Measurements from ENCODE around the gene DNMT3A.

Gene DNMT3A

GRCh38 chr2:25338401-25338800, 3.3 kb downstream of the DNMT3A start:
- Histone ChIP-seq H3K4me3 (ENCODE audit: low read depth in 1 of 5, low read length in 5 of 5) (no peak overlapping the region), H3K27me3 (ENCODE audit: control insufficient read depth in 5 of 5, insufficient read depth in 4 of 5, low read length in 5 of 5) (no peaks in the 10 kb centered on the region), H3K9me3 (ENCODE audit: control insufficient read depth in 5 of 5, low read length in 5 of 5) (no peaks in the 10 kb centered on the region), H3K4me1 (ENCODE audit: control insufficient read depth in 5 of 5, insufficient read depth in 5 of 5, low read length in 5 of 5) (peaks cover 0 to 54% (median 31%) of the 10 kb centered on the region in 5 donors), H3K36me3 (ENCODE audit: control insufficient read depth in 5 of 5, insufficient read depth in 5 of 5, low read length in 5 of 5) (no peaks in the 10 kb centered on the region), H3K9ac (ENCODE audit: low read length in 5 of 5) (no peak overlapping the region), H3K27ac (ENCODE audit: low read depth, low read length) (no peak overlapping the region)

DNA sequence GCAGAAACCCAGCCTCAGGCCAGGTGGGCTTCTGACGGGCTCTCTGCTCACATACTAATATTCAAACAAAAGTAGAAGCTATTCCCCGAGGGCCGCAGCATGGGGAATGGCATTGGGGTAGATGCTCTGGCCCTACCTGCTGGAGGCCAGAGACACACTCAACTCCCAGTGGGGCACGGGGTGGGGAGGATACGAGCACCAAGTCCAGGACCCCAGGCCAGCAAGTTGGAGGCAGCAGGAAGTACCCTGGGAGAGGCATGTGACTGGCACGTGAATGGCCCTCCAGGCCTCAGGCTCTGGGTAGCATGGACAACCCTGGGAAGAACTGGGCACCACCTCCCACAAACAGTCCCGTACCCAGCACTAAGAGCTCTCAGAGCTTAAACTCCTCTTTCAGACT, 3.8 kb downstream of the DNMT3A start:
- Histone ChIP-seq H3K27me3 (ENCODE audit: control insufficient read depth in 5 of 5, insufficient read depth in 4 of 5, low read length in 5 of 5) (no peaks in the 10 kb centered on the region), H3K27ac (ENCODE audit: low read depth, low read length) (no peak overlapping the region), H3K9me3 (ENCODE audit: control insufficient read depth in 5 of 5, low read length in 5 of 5) (no peaks in the 10 kb centered on the region), H3K36me3 (ENCODE audit: control insufficient read depth in 5 of 5, insufficient read depth in 5 of 5, low read length in 5 of 5) (no peaks in the 10 kb centered on the region), H3K9ac (ENCODE audit: low read length in 5 of 5) (no peak overlapping the region), H3K4me1 (ENCODE audit: control insufficient read depth in 5 of 5, insufficient read depth in 5 of 5, low read length in 5 of 5) (peaks cover 0 to 54% (median 31%) of the 10 kb centered on the region in 5 donors), H3K4me3 (ENCODE audit: low read depth in 1 of 5, low read length in 5 of 5) (no peak overlapping the region)

DNA sequence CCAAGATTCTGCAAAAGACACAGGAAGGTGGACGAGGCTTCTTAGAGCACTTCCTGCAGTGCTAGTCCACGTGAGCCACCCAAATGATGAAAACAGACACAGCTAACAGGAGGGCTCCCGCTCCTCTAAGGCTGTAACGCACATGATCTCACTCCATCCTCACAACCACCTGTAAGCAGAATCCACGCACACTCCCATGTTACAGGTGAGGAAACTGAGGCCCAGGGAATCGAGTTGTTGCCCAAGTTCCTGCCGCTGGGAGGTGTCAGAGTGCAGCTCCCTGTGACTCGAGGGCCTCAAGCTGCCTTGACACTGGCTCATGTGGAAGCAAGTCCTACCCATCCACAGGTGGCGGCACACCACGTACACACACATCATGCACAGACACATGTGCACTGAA, 4.4 kb downstream of the DNMT3A start:
- no peak overlapping the region for H3K9ac ChIP-seq (ENCODE audit: low read length in 5 of 5)
- H3K4me3 ChIP-seq (ENCODE audit: low read depth in 1 of 5, low read length in 5 of 5): no peak overlapping the region
- no peaks in the 10 kb centered on the region for H3K36me3 ChIP-seq (ENCODE audit: control insufficient read depth in 5 of 5, insufficient read depth in 5 of 5, low read length in 5 of 5)
- H3K27ac ChIP-seq (ENCODE audit: low read depth, low read length): no peak overlapping the region
- H3K4me1 ChIP-seq (ENCODE audit: control insufficient read depth in 5 of 5, insufficient read depth in 5 of 5, low read length in 5 of 5): peaks cover 0 to 49% (median 27%) of the 10 kb centered on the region in 5 donors
- H3K9me3 ChIP-seq (ENCODE audit: control insufficient read depth in 5 of 5, low read length in 5 of 5): no peaks in the 10 kb centered on the region
- H3K27me3 ChIP-seq (ENCODE audit: control insufficient read depth in 5 of 5, insufficient read depth in 4 of 5, low read length in 5 of 5): no peaks in the 10 kb centered on the region

DNA sequence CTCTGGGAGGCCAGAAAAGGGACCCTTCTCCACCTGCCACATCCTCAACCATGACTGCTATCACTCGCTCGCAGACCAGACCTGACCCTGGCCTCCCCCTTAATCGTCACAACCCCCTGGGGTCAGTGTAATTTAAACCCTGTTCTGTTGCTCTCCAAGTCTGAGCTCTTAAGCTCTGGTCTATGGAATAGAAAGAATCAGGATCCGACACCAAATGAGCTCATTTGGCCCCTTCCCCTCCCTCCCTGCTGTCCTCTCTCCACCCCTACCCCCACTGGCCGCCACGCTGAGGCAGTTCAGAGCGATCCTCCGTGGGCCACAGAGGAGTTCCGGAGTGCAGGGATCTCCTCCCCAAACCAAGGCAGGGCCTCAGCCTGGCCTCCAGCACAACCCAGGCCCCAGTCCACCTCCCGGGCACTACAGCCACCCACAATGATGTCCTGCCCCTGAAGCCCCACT, 5.3 kb downstream of the DNMT3A start:
- no peaks in the 10 kb centered on the region for H3K36me3 ChIP-seq (ENCODE audit: control insufficient read depth in 5 of 5, insufficient read depth in 5 of 5, low read length in 5 of 5)
- H3K4me3 ChIP-seq (ENCODE audit: low read depth in 1 of 5, low read length in 5 of 5): no peak overlapping the region
- H3K4me1 ChIP-seq (ENCODE audit: control insufficient read depth in 5 of 5, insufficient read depth in 5 of 5, low read length in 5 of 5): peaks cover 0 to 51% (median 30%) of the 10 kb centered on the region in 5 donors
- no peak overlapping the region for H3K9ac ChIP-seq (ENCODE audit: low read length in 5 of 5)
- H3K9me3 ChIP-seq (ENCODE audit: control insufficient read depth in 5 of 5, low read length in 5 of 5): no peaks in the 10 kb centered on the region
- no peaks in the 10 kb centered on the region for H3K27me3 ChIP-seq (ENCODE audit: control insufficient read depth in 5 of 5, insufficient read depth in 4 of 5, low read length in 5 of 5)
- no peak overlapping the region for H3K27ac ChIP-seq (ENCODE audit: low read depth, low read length)

DNA sequence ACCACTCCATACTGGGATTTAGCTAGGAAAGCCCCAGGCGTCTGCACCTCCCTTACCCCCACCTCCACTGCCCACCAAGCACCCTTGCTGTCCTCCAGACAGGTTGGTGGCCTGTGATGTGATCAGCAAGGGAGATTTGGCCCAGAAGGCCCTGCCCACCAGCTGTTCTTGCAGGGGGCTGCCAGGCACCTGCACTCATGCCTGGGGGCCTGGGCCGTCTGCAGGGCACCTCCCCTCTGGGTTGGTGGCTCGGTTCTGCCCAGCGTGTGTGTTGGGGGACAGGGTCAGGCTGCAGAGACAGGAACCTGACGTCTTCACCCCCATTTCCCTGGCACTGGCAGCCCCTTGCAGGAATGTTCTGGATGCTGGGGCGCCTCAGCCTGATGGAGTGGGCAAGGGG, 5.8 kb downstream of the DNMT3A start:
- Histone ChIP-seq H3K36me3 (ENCODE audit: control insufficient read depth in 5 of 5, insufficient read depth in 5 of 5, low read length in 5 of 5) (no peaks in the 10 kb centered on the region), H3K27me3 (ENCODE audit: control insufficient read depth in 5 of 5, insufficient read depth in 4 of 5, low read length in 5 of 5) (no peaks in the 10 kb centered on the region), H3K4me3 (ENCODE audit: low read depth in 1 of 5, low read length in 5 of 5) (no peak overlapping the region), H3K9ac (ENCODE audit: low read length in 5 of 5) (no peak overlapping the region), H3K9me3 (ENCODE audit: control insufficient read depth in 5 of 5, low read length in 5 of 5) (no peaks in the 10 kb centered on the region), H3K4me1 (ENCODE audit: control insufficient read depth in 5 of 5, insufficient read depth in 5 of 5, low read length in 5 of 5) (peaks cover 0 to 51% (median 30%) of the 10 kb centered on the region in 5 donors), H3K27ac (ENCODE audit: low read depth, low read length) (no peak overlapping the region)

GRCh38 chr2:25335204-25335603, 6.5 kb downstream of the DNMT3A start:
- no peak overlapping the region for H3K9ac ChIP-seq (ENCODE audit: low read length in 5 of 5)
- H3K27me3 ChIP-seq (ENCODE audit: control insufficient read depth in 5 of 5, insufficient read depth in 4 of 5, low read length in 5 of 5): no peaks in the 10 kb centered on the region
- H3K36me3 ChIP-seq (ENCODE audit: control insufficient read depth in 5 of 5, insufficient read depth in 5 of 5, low read length in 5 of 5): no peaks in the 10 kb centered on the region
- peaks cover 0 to 51% (median 26%) of the 10 kb centered on the region in 5 donors for H3K4me1 ChIP-seq (ENCODE audit: control insufficient read depth in 5 of 5, insufficient read depth in 5 of 5, low read length in 5 of 5)
- no peak overlapping the region for H3K27ac ChIP-seq (ENCODE audit: low read depth, low read length)
- no peaks in the 10 kb centered on the region for H3K9me3 ChIP-seq (ENCODE audit: control insufficient read depth in 5 of 5, low read length in 5 of 5)
- H3K4me3 ChIP-seq (ENCODE audit: low read depth in 1 of 5, low read length in 5 of 5): no peak overlapping the region

GRCh38 chr2:25334482-25334881, 7.2 kb downstream of the DNMT3A start:
- Histone ChIP-seq H3K27ac (ENCODE audit: low read depth, low read length) (no peak overlapping the region), H3K4me1 (ENCODE audit: control insufficient read depth in 5 of 5, insufficient read depth in 5 of 5, low read length in 5 of 5) (peaks cover 0 to 43% (median 19%) of the 10 kb centered on the region in 5 donors), H3K9me3 (ENCODE audit: control insufficient read depth in 5 of 5, low read length in 5 of 5) (no peaks in the 10 kb centered on the region), H3K9ac (ENCODE audit: low read length in 5 of 5) (no peak overlapping the region), H3K4me3 (ENCODE audit: low read depth in 1 of 5, low read length in 5 of 5) (no peak overlapping the region), H3K36me3 (ENCODE audit: control insufficient read depth in 5 of 5, insufficient read depth in 5 of 5, low read length in 5 of 5) (no peaks in the 10 kb centered on the region), H3K27me3 (ENCODE audit: control insufficient read depth in 5 of 5, insufficient read depth in 4 of 5, low read length in 5 of 5) (no peaks in the 10 kb centered on the region)

DNA sequence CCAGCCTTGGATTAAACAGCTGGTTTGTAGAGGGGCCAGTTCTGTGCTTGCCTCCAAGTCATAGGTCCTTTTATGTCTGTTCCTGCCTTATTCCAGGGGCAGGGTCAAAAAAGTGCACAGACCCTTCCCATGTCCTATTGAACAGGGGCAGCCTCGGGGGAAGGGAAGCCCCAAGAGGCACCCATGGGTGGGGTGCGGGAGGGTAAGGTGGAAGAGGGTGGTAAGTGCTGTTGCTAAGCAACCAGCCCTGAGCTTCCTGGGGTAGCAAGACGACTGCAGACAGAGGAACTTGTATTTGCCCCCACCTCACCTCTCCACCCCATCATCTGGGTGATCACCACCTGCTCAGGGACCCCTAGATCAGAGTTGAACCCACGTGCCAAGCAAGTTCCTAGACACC, 7.7 kb downstream of the DNMT3A start:
- Histone ChIP-seq H3K9me3 (ENCODE audit: control insufficient read depth in 5 of 5, low read length in 5 of 5) (no peaks in the 10 kb centered on the region), H3K4me3 (ENCODE audit: low read depth in 1 of 5, low read length in 5 of 5) (no peak overlapping the region), H3K4me1 (ENCODE audit: control insufficient read depth in 5 of 5, insufficient read depth in 5 of 5, low read length in 5 of 5) (peaks cover 0 to 38% (median 14%) of the 10 kb centered on the region in 5 donors), H3K36me3 (ENCODE audit: control insufficient read depth in 5 of 5, insufficient read depth in 5 of 5, low read length in 5 of 5) (no peaks in the 10 kb centered on the region), H3K27me3 (ENCODE audit: control insufficient read depth in 5 of 5, insufficient read depth in 4 of 5, low read length in 5 of 5) (no peaks in the 10 kb centered on the region), H3K27ac (ENCODE audit: low read depth, low read length) (no peak overlapping the region), H3K9ac (ENCODE audit: low read length in 5 of 5) (no peak overlapping the region)

- Histone ChIP-seq H3K4me3 (ENCODE audit: low read depth in 1 of 5, low read length in 5 of 5) (no peak overlapping the region), H3K4me1 (ENCODE audit: control insufficient read depth in 5 of 5, insufficient read depth in 5 of 5, low read length in 5 of 5) (peaks cover 0 to 29% (median 9%) of the 10 kb centered on the region in 5 donors), H3K36me3 (ENCODE audit: control insufficient read depth in 5 of 5, insufficient read depth in 5 of 5, low read length in 5 of 5) (no peaks in the 10 kb centered on the region), H3K9ac (ENCODE audit: low read length in 5 of 5) (no peak overlapping the region), H3K27ac (ENCODE audit: low read depth, low read length) (no peak overlapping the region), H3K27me3 (ENCODE audit: control insufficient read depth in 5 of 5, insufficient read depth in 4 of 5, low read length in 5 of 5) (no peaks in the 10 kb centered on the region), H3K9me3 (ENCODE audit: control insufficient read depth in 5 of 5, low read length in 5 of 5) (peaks cover 0 to under 1% (median 0%) of the 10 kb centered on the region in 5 donors)
Measured at GRCh38 chr2:25332571-25332970, 9.2 kb downstream of the DNMT3A start.

DNA sequence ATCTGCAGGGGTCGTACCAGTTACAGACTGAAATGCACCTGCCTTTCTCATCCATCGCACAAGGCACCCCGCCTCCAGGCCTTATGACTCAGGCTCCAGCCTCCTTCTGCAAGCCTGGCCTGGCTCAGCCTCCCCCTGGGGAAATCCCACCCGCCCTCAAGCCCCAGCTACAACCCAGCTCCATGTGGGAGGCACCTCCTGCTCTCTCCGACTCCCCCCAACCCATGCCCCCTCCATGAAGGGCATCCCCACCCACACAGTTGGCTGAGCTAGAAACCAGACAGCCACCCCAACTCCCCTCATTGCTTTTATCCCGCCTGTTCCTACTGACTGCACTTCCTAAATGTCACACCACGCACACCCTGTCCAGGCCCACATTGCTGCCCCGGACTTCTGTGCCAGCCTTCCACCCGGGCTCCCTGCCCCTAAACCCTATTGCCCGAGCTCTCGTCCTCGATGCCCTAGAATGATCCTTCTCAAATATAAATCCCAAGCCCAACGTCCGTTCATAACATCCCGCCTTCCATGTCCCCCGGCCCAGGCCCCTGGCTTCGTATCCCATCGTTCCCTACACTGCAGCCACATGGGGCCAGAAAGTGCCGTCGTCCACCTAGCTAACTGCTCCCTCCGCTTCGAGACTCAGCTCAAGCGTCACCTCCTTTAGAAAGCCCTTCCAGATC, 9.9 kb downstream of the DNMT3A start:
- Histone ChIP-seq H3K4me3 (ENCODE audit: low read depth in 1 of 5, low read length in 5 of 5) (no peak overlapping the region), H3K4me1 (ENCODE audit: control insufficient read depth in 5 of 5, insufficient read depth in 5 of 5, low read length in 5 of 5) (peaks cover 0 to 22% (median 9%) of the 10 kb centered on the region in 5 donors), H3K9me3 (ENCODE audit: control insufficient read depth in 5 of 5, low read length in 5 of 5) (peaks cover under 1 to 4% (median 1%) of the 10 kb centered on the region in 5 donors), H3K9ac (ENCODE audit: low read length in 5 of 5) (no peak overlapping the region), H3K36me3 (ENCODE audit: control insufficient read depth in 5 of 5, insufficient read depth in 5 of 5, low read length in 5 of 5) (peaks cover 0 to 1% (median 0%) of the 10 kb centered on the region in 5 donors), H3K27ac (ENCODE audit: low read depth, low read length) (no peak overlapping the region), H3K27me3 (ENCODE audit: control insufficient read depth in 5 of 5, insufficient read depth in 4 of 5, low read length in 5 of 5) (no peaks in the 10 kb centered on the region)

Data from subcutaneous abdominal adipose tissue (tissue), 5 donors.